Measurements from ENCODE around the gene E2F3. TPM values are rescaled to one million over a fixed set of nuclear protein-coding genes. Genes with fewer than 3 reads are reported as not detected.

E2F3 gene
- 40.5 TPM for polyA plus RNA-seq (2013, experiment 1 of 4)
- polyA plus RNA-seq (2013, experiment 2 of 4): 41.3 TPM
- 23.9 TPM for polyA plus RNA-seq (2013, experiment 3 of 4)
- polyA plus RNA-seq (2013, experiment 4 of 4): 26.5 TPM

- peak within 1 kb of the TSS; percentile 78 for H3K4me3 ChIP-seq (ENCODE audit: insufficient read depth, low read depth, low read length)
- WGBS, 2 experiments: 0% methylated on average over 63 of the region's 63 CpGs
- H3K9me3 ChIP-seq (ENCODE audit: control insufficient read depth, low read length): no peaks in the 10 kb centered on the region
- peak within 1 kb of the TSS; percentile 94 for H3K27ac ChIP-seq (ENCODE audit: insufficient read depth, low read depth, low read length, poor library complexity, severe bottlenecking)
- H3K27me3 ChIP-seq (ENCODE audit: control insufficient read depth, insufficient read depth, low read length, poor library complexity, severe bottlenecking): no peaks in the 10 kb centered on the region
- no peaks in the 10 kb centered on the region for H3K4me1 ChIP-seq (ENCODE audit: control insufficient read depth, insufficient read depth, low read length)
- H3K36me3 ChIP-seq (ENCODE audit: control insufficient read depth, insufficient read depth, low read length): no peaks in the 10 kb centered on the region
Observed at GRCh38 chr6:20401205-20402091, at the start of gene E2F3. TSS of gene E2F3 (plus strand) at chr6:20401879. CDS start at chr6:20402233, 354 bp downstream.

GRCh38 chr6:20352346-20352745, 49.3 kb upstream of the E2F3 start:
- Histone ChIP-seq H3K9me3 (ENCODE audit: control insufficient read depth, low read length) (no peaks in the 10 kb centered on the region), H3K27me3 (ENCODE audit: control insufficient read depth, insufficient read depth, low read length, poor library complexity, severe bottlenecking) (no peaks in the 10 kb centered on the region), H3K4me1 (ENCODE audit: control insufficient read depth, insufficient read depth, low read length) (no peaks in the 10 kb centered on the region), H3K27ac (ENCODE audit: insufficient read depth, low read depth, low read length, poor library complexity, severe bottlenecking) (no peak overlapping the region), H3K36me3 (ENCODE audit: control insufficient read depth, insufficient read depth, low read length) (no peaks in the 10 kb centered on the region), H3K4me3 (ENCODE audit: insufficient read depth, low read depth, low read length) (no peak overlapping the region)
- WGBS, 2 experiments: 84 to 90% methylated on average over 3 of the region's 4 CpGs

- 94 to 96% methylated on average over 5 of the region's 5 CpGs for WGBS, 2 experiments
- no peaks in the 10 kb centered on the region for H3K4me1 ChIP-seq (ENCODE audit: control insufficient read depth, insufficient read depth, low read length)
- no peaks in the 10 kb centered on the region for H3K27me3 ChIP-seq (ENCODE audit: control insufficient read depth, insufficient read depth, low read length, poor library complexity, severe bottlenecking)
- H3K9me3 ChIP-seq (ENCODE audit: control insufficient read depth, low read length): no peaks in the 10 kb centered on the region
- H3K4me3 ChIP-seq (ENCODE audit: insufficient read depth, low read depth, low read length): no peak overlapping the region
- no peaks in the 10 kb centered on the region for H3K36me3 ChIP-seq (ENCODE audit: control insufficient read depth, insufficient read depth, low read length)
- H3K27ac ChIP-seq (ENCODE audit: insufficient read depth, low read depth, low read length, poor library complexity, severe bottlenecking): no peak overlapping the region
Observed at GRCh38 chr6:20353134-20353533, 48.5 kb upstream of the E2F3 start.

GRCh38 chr6:20354366-20354765, 47.3 kb upstream of the E2F3 start:
- no peak overlapping the region for H3K4me3 ChIP-seq (ENCODE audit: insufficient read depth, low read depth, low read length)
- H3K27me3 ChIP-seq (ENCODE audit: control insufficient read depth, insufficient read depth, low read length, poor library complexity, severe bottlenecking): no peaks in the 10 kb centered on the region
- H3K4me1 ChIP-seq (ENCODE audit: control insufficient read depth, insufficient read depth, low read length): no peaks in the 10 kb centered on the region
- H3K27ac ChIP-seq (ENCODE audit: insufficient read depth, low read depth, low read length, poor library complexity, severe bottlenecking): no peak overlapping the region
- H3K36me3 ChIP-seq (ENCODE audit: control insufficient read depth, insufficient read depth, low read length): no peaks in the 10 kb centered on the region
- no peaks in the 10 kb centered on the region for H3K9me3 ChIP-seq (ENCODE audit: control insufficient read depth, low read length)
- 84 to 90% methylated on average over 3 of the region's 3 CpGs for WGBS, 2 experiments

GRCh38 chr6:20360471-20361119, 41.1 kb upstream of the E2F3 start:
- H3K4me3 ChIP-seq (ENCODE audit: insufficient read depth, low read depth, low read length): no peak overlapping the region
- H3K27me3 ChIP-seq (ENCODE audit: control insufficient read depth, insufficient read depth, low read length, poor library complexity, severe bottlenecking): no peaks in the 10 kb centered on the region
- WGBS, 2 experiments: 85 to 94% methylated on average over 6 of the region's 6 CpGs
- no peaks in the 10 kb centered on the region for H3K36me3 ChIP-seq (ENCODE audit: control insufficient read depth, insufficient read depth, low read length)
- no peaks in the 10 kb centered on the region for H3K9me3 ChIP-seq (ENCODE audit: control insufficient read depth, low read length)
- H3K4me1 ChIP-seq (ENCODE audit: control insufficient read depth, insufficient read depth, low read length): no peaks in the 10 kb centered on the region
- H3K27ac ChIP-seq (ENCODE audit: insufficient read depth, low read depth, low read length, poor library complexity, severe bottlenecking): no peak overlapping the region

GRCh38 chr6:20362623-20363022, 39.1 kb upstream of the E2F3 start:
- WGBS, 2 experiments: 95 to 100% methylated on average over 1 of the region's 1 CpG
- no peaks in the 10 kb centered on the region for H3K36me3 ChIP-seq (ENCODE audit: control insufficient read depth, insufficient read depth, low read length)

GRCh38 chr6:20364327-20364726, 37.4 kb upstream of the E2F3 start:
- Histone ChIP-seq H3K9me3 (ENCODE audit: control insufficient read depth, low read length) (no peaks in the 10 kb centered on the region), H3K4me3 (ENCODE audit: insufficient read depth, low read depth, low read length) (no peak overlapping the region), H3K27me3 (ENCODE audit: control insufficient read depth, insufficient read depth, low read length, poor library complexity, severe bottlenecking) (no peaks in the 10 kb centered on the region), H3K36me3 (ENCODE audit: control insufficient read depth, insufficient read depth, low read length) (no peaks in the 10 kb centered on the region), H3K4me1 (ENCODE audit: control insufficient read depth, insufficient read depth, low read length) (no peaks in the 10 kb centered on the region), H3K27ac (ENCODE audit: insufficient read depth, low read depth, low read length, poor library complexity, severe bottlenecking) (no peak overlapping the region)
- WGBS, 2 experiments: 94 to 95% methylated on average over 2 of the region's 2 CpGs

More at GRCh38 chr6:20362623-20363022, 39.1 kb upstream of the E2F3 start:
- Histone ChIP-seq H3K27ac (ENCODE audit: insufficient read depth, low read depth, low read length, poor library complexity, severe bottlenecking) (no peak overlapping the region), H3K27me3 (ENCODE audit: control insufficient read depth, insufficient read depth, low read length, poor library complexity, severe bottlenecking) (no peaks in the 10 kb centered on the region), H3K4me3 (ENCODE audit: insufficient read depth, low read depth, low read length) (no peak overlapping the region), H3K9me3 (ENCODE audit: control insufficient read depth, low read length) (no peaks in the 10 kb centered on the region), H3K4me1 (ENCODE audit: control insufficient read depth, insufficient read depth, low read length) (no peaks in the 10 kb centered on the region)

GRCh38 chr6:20365456-20365855, 36.2 kb upstream of the E2F3 start:
- 90 to 98% methylated on average over 3 of the region's 3 CpGs for WGBS, 2 experiments
- no peaks in the 10 kb centered on the region for H3K9me3 ChIP-seq (ENCODE audit: control insufficient read depth, low read length)
- no peak overlapping the region for H3K4me3 ChIP-seq (ENCODE audit: insufficient read depth, low read depth, low read length)
- H3K36me3 ChIP-seq (ENCODE audit: control insufficient read depth, insufficient read depth, low read length): no peaks in the 10 kb centered on the region
- H3K27ac ChIP-seq (ENCODE audit: insufficient read depth, low read depth, low read length, poor library complexity, severe bottlenecking): no peak overlapping the region
- no peaks in the 10 kb centered on the region for H3K27me3 ChIP-seq (ENCODE audit: control insufficient read depth, insufficient read depth, low read length, poor library complexity, severe bottlenecking)
- no peaks in the 10 kb centered on the region for H3K4me1 ChIP-seq (ENCODE audit: control insufficient read depth, insufficient read depth, low read length)

- Histone ChIP-seq H3K36me3 (ENCODE audit: control insufficient read depth, insufficient read depth, low read length) (no peaks in the 10 kb centered on the region), H3K9me3 (ENCODE audit: control insufficient read depth, low read length) (no peaks in the 10 kb centered on the region), H3K4me1 (ENCODE audit: control insufficient read depth, insufficient read depth, low read length) (no peaks in the 10 kb centered on the region), H3K27me3 (ENCODE audit: control insufficient read depth, insufficient read depth, low read length, poor library complexity, severe bottlenecking) (no peaks in the 10 kb centered on the region), H3K27ac (ENCODE audit: insufficient read depth, low read depth, low read length, poor library complexity, severe bottlenecking) (no peak overlapping the region), H3K4me3 (ENCODE audit: insufficient read depth, low read depth, low read length) (no peak overlapping the region)
- 86 to 94% methylated on average over 7 of the region's 7 CpGs for WGBS, 2 experiments
Observed at GRCh38 chr6:20366082-20366830, 35.4 kb upstream of the E2F3 start.
